VCaP (cell line): ENCODE results near the gene DLG2.

Experiments used
- H3K27ac ChIP-seq: fragments of 450-650 bp; 2 replicates; pipeline ENCODE4 v1.5.1; 2017
- CTCF ChIP-seq: fragments of 450-650 bp; conservative IDR thresholded peaks from 2 replicates; pipeline ENCODE4 v1.5.1; 2017; ENCODE audit warnings: mild to moderate bottlenecking, moderate library complexity

DLG2 gene

GRCh38 chr11:83773950-83774880 lies 1852.9 kb downstream of the DLG2 start:
- no peak for TF ChIP-seq CTCF
- H3K27ac ChIP-seq, result no peak overlapping the region

GRCh38 chr11:83768489-83768888 lies 1858.7 kb downstream of the DLG2 start:
- no peak overlapping the region for H3K27ac ChIP-seq
- TF ChIP-seq CTCF, result no peak

GRCh38 chr11:83766932-83767331 lies 1860.2 kb downstream of the DLG2 start:
- TF ChIP-seq CTCF, result no peak
- no peak overlapping the region for H3K27ac ChIP-seq

GRCh38 chr11:83764643-83765042 lies 1862.5 kb downstream of the DLG2 start:
- H3K27ac ChIP-seq, result no peak overlapping the region
- TF ChIP-seq CTCF, result no peak

GRCh38 chr11:83760932-83761331 lies 1866.2 kb downstream of the DLG2 start:
- H3K27ac ChIP-seq, result no peak overlapping the region
- TF ChIP-seq CTCF, result no peak

- no peak for TF ChIP-seq CTCF
- H3K27ac ChIP-seq, result no peak overlapping the region
Observed at GRCh38 chr11:83759148-83759547, 1868.0 kb downstream of the DLG2 start.

GRCh38 chr11:83751041-83751440 lies 1876.1 kb downstream of the DLG2 start:
- TF ChIP-seq CTCF, result no peak
- no peak overlapping the region for H3K27ac ChIP-seq
